HUES6 (cell line): ENCODE measurements around the gene FAM13A.

Experiments
- H3K27ac ChIP-seq: 2 replicates; pipeline ENCODE4 v1.7.0; 2013; ENCODE audit warnings: low read depth, mild to moderate bottlenecking, low read length, inconsistent platforms
- H3K27me3 ChIP-seq: 2 replicates; pipeline ENCODE4 v1.6.1; 2013; ENCODE audit warnings: low read length; ENCODE audit not compliant: control insufficient read depth, insufficient read depth
- H3K36me3 ChIP-seq: 2 replicates; pipeline ENCODE4 v1.6.1; 2013; ENCODE audit warnings: low read length; ENCODE audit not compliant: control insufficient read depth, insufficient read depth
- H3K4me1 ChIP-seq: 2 replicates; pipeline ENCODE4 v1.6.1; 2013; ENCODE audit warnings: low read length; ENCODE audit not compliant: control insufficient read depth, insufficient read depth
- H3K4me3 ChIP-seq: 2 replicates; pipeline ENCODE4 v1.5.1; 2013; ENCODE audit warnings: low read depth, low read length
- H3K9ac ChIP-seq: one replicate; pipeline ENCODE4 v1.6.1; 2013; ENCODE audit warnings: mild to moderate bottlenecking, low read length
- H3K9me3 ChIP-seq: 2 replicates; pipeline ENCODE4 v1.6.1; 2013; ENCODE audit warnings: low read depth, low read length; ENCODE audit not compliant: control insufficient read depth, insufficient read depth

Gene FAM13A

DNA sequence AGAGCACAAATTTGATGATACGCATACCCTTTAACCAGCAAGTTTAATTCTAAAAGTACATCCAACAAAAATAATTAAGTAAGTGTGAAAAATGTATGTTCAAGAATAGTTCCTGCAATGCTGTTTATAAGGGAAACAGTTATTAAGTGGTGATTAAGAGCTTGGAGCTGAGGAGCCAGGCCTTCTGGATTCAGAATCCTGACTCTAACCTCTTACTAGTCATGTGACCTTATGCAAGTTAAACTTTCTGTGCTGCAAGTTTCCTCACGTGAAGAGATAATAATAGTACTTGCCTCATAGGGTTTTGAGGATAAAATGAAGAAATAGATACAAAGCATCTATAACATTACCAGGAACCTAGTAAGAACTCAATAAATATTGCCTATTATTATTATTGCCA, 77.7 kb downstream of the FAM13A start:
- Histone ChIP-seq H3K9ac (no peak overlapping the region), H3K36me3 (no peaks in the 10 kb centered on the region), H3K4me1 (no peaks in the 10 kb centered on the region), H3K4me3 (no peak overlapping the region), H3K27me3 (no peaks in the 10 kb centered on the region), H3K27ac (no peak overlapping the region), H3K9me3 (no peaks in the 10 kb centered on the region)

DNA sequence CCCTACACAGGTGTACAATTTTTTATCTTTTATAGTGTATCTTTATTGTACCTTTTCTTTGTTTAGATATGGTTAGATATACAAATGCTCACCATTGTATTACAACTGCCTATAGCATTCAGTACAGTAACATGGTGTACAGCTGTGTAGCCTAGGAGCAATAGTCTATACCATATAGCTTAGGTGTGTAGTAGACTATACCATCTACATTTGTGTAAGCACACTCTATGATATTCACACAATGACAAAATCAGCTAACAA, 80.3 kb downstream of the FAM13A start:
- Histone ChIP-seq H3K4me3 (no peak overlapping the region), H3K27me3 (no peaks in the 10 kb centered on the region), H3K9ac (no peak overlapping the region), H3K9me3 (no peaks in the 10 kb centered on the region), H3K27ac (no peak overlapping the region), H3K36me3 (no peaks in the 10 kb centered on the region), H3K4me1 (no peaks in the 10 kb centered on the region)

DNA sequence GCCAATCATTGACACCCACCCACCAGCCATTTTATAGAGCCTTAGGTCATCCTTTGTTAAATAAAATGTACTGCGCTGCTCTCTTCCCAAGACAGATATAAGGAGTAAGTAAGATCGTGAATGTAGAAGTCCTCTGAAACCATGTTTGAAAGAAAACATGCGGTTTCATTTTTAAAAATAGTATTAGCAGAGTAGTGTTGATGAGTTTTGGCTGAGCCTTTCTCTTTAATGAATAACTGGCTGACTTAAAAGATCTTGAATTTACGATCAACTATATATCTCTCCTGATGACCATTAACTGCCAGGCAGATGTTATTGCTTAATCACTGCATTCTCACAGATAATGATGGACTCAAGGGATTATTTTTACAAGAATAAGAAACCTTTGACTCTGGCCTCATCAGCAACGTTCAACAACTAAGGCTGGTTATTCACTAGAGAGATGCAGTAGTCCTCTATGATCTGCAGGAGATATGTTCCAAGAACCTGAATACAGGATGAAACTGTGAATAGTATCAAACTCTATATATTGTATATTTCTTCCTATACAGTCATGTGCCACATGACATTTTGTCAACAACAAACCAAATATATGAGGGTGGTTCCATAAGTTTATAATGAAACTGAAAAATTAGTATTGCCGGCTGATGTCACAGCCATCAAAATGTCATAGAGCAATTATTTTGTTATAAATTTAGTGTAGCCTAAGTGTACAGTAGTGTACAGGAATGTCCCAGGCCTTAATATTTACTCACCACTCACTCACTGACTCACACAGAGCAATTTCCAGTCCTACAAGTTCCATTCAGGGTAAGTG, 80.8 kb downstream of the FAM13A start:
- no peaks in the 10 kb centered on the region for H3K27me3 ChIP-seq
- H3K4me3 ChIP-seq: no peak overlapping the region
- H3K9ac ChIP-seq: no peak overlapping the region
- H3K4me1 ChIP-seq: no peaks in the 10 kb centered on the region
- no peak overlapping the region for H3K27ac ChIP-seq
- no peaks in the 10 kb centered on the region for H3K36me3 ChIP-seq
- H3K9me3 ChIP-seq: no peaks in the 10 kb centered on the region

GRCh38 chr4:88971536-88971935, 85.4 kb downstream of the FAM13A start:
- H3K36me3 ChIP-seq: no peaks in the 10 kb centered on the region
- H3K27ac ChIP-seq: no peak overlapping the region
- H3K4me3 ChIP-seq: no peak overlapping the region
- H3K9me3 ChIP-seq: no peaks in the 10 kb centered on the region
- no peaks in the 10 kb centered on the region for H3K4me1 ChIP-seq
- H3K27me3 ChIP-seq: no peaks in the 10 kb centered on the region
- H3K9ac ChIP-seq: no peak overlapping the region

DNA sequence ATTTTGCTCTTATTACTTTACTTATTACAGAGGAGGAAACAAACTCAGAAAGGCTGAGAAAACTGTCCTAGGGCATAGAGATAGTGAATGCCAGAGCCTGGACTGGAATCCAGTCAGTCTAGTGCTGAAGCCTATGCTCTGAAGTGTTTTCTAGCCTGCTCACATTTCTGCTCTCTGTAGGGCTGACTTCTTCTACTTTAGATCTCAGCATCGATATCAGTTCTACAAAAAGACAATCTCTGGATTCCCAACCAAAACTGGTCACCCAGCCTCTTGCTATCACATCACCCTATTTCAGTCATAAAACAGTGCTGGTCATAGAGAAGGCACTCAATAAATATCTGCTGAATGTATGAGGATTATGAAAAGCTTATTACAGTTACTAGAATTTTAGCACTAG, 87.2 kb downstream of the FAM13A start:
- Histone ChIP-seq H3K4me1 (peaks cover 4% of the 10 kb centered on the region; the same call in 1 of the 2 replicates), H3K4me3 (no peak overlapping the region), H3K27me3 (no peaks in the 10 kb centered on the region), H3K27ac (no peak overlapping the region), H3K9ac (no peak overlapping the region), H3K9me3 (no peaks in the 10 kb centered on the region), H3K36me3 (no peaks in the 10 kb centered on the region)

- Histone ChIP-seq H3K9me3 (no peaks in the 10 kb centered on the region), H3K9ac (no peak overlapping the region), H3K27ac (no peak overlapping the region), H3K4me3 (no peak overlapping the region), H3K36me3 (no peaks in the 10 kb centered on the region), H3K27me3 (no peaks in the 10 kb centered on the region), H3K4me1 (peaks cover 4% of the 10 kb centered on the region; the same call in 1 of the 2 replicates)
Measured at GRCh38 chr4:88969271-88969670, 87.7 kb downstream of the FAM13A start.

DNA sequence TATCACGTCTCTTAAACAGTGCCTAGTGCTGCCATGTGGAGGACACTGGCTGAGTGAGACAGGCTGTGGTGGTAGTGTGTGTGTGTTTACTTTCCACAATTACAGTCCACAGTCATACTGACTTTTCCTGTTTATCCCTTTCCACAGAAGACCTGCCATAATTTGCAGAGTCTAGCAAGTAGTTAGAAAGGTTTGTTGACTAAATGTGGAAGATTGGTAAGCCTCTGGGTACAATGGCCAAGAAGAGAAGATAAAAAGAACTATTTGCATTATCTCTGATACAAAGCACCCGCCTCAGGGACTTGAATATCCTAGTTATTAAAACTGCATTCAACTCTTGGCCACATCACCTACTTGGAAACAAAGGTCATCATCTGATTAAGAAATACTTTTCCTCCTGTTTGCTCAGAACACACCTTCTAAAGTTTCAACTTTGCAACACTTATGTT, 89.1 kb downstream of the FAM13A start:
- H3K27ac ChIP-seq: no peak overlapping the region
- no peaks in the 10 kb centered on the region for H3K27me3 ChIP-seq
- no peaks in the 10 kb centered on the region for H3K36me3 ChIP-seq
- H3K9ac ChIP-seq: no peak overlapping the region
- no peak overlapping the region for H3K4me3 ChIP-seq
- H3K4me1 ChIP-seq: peaks cover 9% of the 10 kb centered on the region; the same call in 1 of the 2 replicates
- no peaks in the 10 kb centered on the region for H3K9me3 ChIP-seq

DNA sequence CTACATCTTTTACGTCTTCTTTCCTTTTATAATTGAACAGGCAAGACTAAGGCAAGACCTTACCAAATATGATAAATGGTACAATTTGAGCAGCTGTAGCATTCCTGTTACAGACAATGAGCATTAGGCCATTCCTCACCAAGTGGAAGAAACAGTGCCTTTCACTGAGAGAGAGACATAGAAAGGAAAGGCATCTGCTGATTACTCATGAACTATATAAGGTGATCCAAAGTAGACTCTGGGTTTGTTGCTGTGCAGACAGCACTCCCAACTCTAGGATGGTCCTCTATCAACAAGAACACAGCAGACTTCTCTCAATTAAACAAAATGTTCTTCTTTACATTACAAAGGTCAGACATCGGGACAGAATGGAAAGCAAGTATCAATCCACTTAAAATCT, 91.9 kb downstream of the FAM13A start:
- Histone ChIP-seq H3K4me3 (no peak overlapping the region), H3K9ac (no peak overlapping the region), H3K9me3 (no peaks in the 10 kb centered on the region), H3K27ac (no peak overlapping the region), H3K36me3 (no peaks in the 10 kb centered on the region), H3K27me3 (no peaks in the 10 kb centered on the region), H3K4me1 (peaks cover 29% of the 10 kb centered on the region)

DNA sequence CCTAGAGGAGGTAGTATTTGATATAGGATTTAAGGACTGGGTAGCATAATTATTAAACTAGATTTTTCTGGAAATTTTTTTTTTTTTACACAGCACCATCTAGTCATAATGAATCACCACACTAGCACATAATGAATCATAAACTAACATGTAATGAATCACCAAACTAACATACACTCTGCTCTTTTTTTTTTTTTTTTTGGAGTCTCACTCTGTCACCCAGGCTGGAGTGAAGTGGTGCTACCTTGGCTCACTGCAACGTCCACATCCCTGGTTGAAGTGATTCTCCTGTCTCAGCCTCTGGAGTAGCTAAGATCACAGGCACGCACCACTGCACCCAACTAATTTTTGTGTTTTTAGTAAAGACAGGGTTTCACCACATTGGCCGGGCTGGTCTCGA, 92.5 kb downstream of the FAM13A start:
- Histone ChIP-seq H3K4me1 (peaks cover 35% of the 10 kb centered on the region), H3K9me3 (no peaks in the 10 kb centered on the region), H3K27ac (no peak overlapping the region), H3K9ac (no peak overlapping the region), H3K4me3 (no peak overlapping the region), H3K36me3 (no peaks in the 10 kb centered on the region), H3K27me3 (no peaks in the 10 kb centered on the region)

DNA sequence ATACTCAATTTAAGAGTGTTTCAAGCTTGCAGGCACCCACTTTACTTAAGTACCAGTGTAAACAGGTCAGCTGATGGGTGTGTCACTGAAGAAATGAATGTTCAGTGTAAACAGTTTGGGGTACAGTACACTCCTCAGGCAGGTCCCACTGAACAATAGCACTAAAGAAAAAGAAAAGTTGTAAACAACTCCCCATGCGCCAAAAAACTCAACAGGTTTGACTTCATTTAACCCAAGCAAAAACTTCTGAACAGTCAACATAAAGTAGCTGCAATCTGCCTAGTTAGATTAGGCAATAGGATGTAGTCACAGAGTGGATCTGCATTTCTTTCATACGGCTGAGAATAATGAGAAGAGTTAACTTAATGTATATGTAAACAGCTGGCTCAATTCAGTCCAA, 93.2 kb downstream of the FAM13A start:
- no peaks in the 10 kb centered on the region for H3K36me3 ChIP-seq
- H3K9ac ChIP-seq: no peak overlapping the region
- no peaks in the 10 kb centered on the region for H3K27me3 ChIP-seq
- H3K4me1 ChIP-seq: peaks cover 38% of the 10 kb centered on the region
- H3K27ac ChIP-seq: no peak overlapping the region
- peaks cover 5% of the 10 kb centered on the region; the same call in 1 of the 2 replicates for H3K9me3 ChIP-seq
- no peak overlapping the region for H3K4me3 ChIP-seq

- Histone ChIP-seq H3K27me3 (no peaks in the 10 kb centered on the region), H3K36me3 (no peaks in the 10 kb centered on the region), H3K4me3 (no peak overlapping the region), H3K9me3 (peaks cover 9% of the 10 kb centered on the region; the same call in 1 of the 2 replicates), H3K4me1 (peaks cover 47% of the 10 kb centered on the region), H3K27ac (peak overlapping the region; percentile 40; the same call in 1 of the 2 replicates), H3K9ac (no peak overlapping the region)
Measured at GRCh38 chr4:88962396-88962795, 94.6 kb downstream of the FAM13A start.
